H9 (cell line): ENCODE data around the gene SLC22A5. TPM values are rescaled to one million over a fixed set of nuclear protein-coding genes. Genes with fewer than 3 reads are reported as not detected.

Source experiments
- DNase-seq: peaks from one replicate; pipeline ENCODE4 v3.0.0-alpha.2; 2017
- H2AFZ ChIP-seq: one replicate; pipeline ENCODE4 v1.6.1; 2013; ENCODE audit warnings: mild to moderate bottlenecking, low read length, control low read depth, moderate library complexity
- H2AK5ac ChIP-seq: 2 replicates; pipeline ENCODE4 v1.6.1; 2013; ENCODE audit warnings: low read length, control low read depth, mixed read lengths; ENCODE audit not compliant: insufficient read length
- H2BK120ac ChIP-seq: one replicate; pipeline ENCODE4 v1.6.1; 2013; ENCODE audit warnings: low read depth, mild to moderate bottlenecking, low read length, control low read depth, inconsistent platforms; ENCODE audit not compliant: poor library complexity, severe bottlenecking
- H2BK12ac ChIP-seq: 2 replicates; pipeline ENCODE4 v1.6.1; 2013; ENCODE audit warnings: low read length, control low read depth, mixed read lengths, low read depth; ENCODE audit not compliant: insufficient read length
- H2BK15ac ChIP-seq: 2 replicates; pipeline ENCODE4 v1.6.1; 2013; ENCODE audit warnings: low read depth, low read length, control low read depth
- H2BK20ac ChIP-seq: one replicate; pipeline ENCODE4 v1.6.1; 2013; ENCODE audit warnings: low read depth, mild to moderate bottlenecking, low read length, control low read depth, inconsistent platforms; ENCODE audit not compliant: poor library complexity, severe bottlenecking
- H2BK5ac ChIP-seq: 2 replicates; pipeline ENCODE4 v1.6.1; 2013; ENCODE audit warnings: low read length, control low read depth, mixed read lengths; ENCODE audit not compliant: insufficient read length
- H3K14ac ChIP-seq: 2 replicates; pipeline ENCODE4 v1.6.1; 2013; ENCODE audit warnings: low read length, control low read depth; ENCODE audit not compliant: insufficient read depth
- H3K18ac ChIP-seq: 2 replicates; pipeline ENCODE4 v1.6.1; 2013; ENCODE audit warnings: low read depth, mild to moderate bottlenecking, mixed read lengths, low read length, control low read depth; ENCODE audit not compliant: insufficient read length
- H3K23ac ChIP-seq: 2 replicates; pipeline ENCODE4 v1.6.1; 2013; ENCODE audit warnings: low read length, control low read depth, mixed read lengths, low read depth; ENCODE audit not compliant: insufficient read length
- H3K23me2 ChIP-seq: 2 replicates; pipeline ENCODE4 v1.6.1; 2013; ENCODE audit warnings: low read depth, mild to moderate bottlenecking, mixed read lengths, low read length, control low read depth; ENCODE audit not compliant: insufficient read length, poor library complexity, severe bottlenecking
- H3K27ac ChIP-seq: 2 replicates; pipeline ENCODE4 v1.5.1; 2013; ENCODE audit warnings: low read length, control low read depth, mixed read lengths, low read depth; ENCODE audit not compliant: insufficient read length
- H3K27me3 ChIP-seq: 2 replicates; pipeline ENCODE4 v1.6.1; 2013; ENCODE audit warnings: low read length, control low read depth, inconsistent platforms; ENCODE audit not compliant: insufficient read depth
- H3K4ac ChIP-seq: 2 replicates; pipeline ENCODE4 v1.6.1; 2013; ENCODE audit warnings: low read depth, mild to moderate bottlenecking, control low read depth, inconsistent platforms, low read length, moderate library complexity
- H3K4me1 ChIP-seq: 2 replicates; pipeline ENCODE4 v1.6.1; 2013; ENCODE audit warnings: low read length, control low read depth, inconsistent platforms; ENCODE audit not compliant: insufficient read depth
- H3K4me2 ChIP-seq: 2 replicates; pipeline ENCODE4 v1.6.1; 2013; ENCODE audit warnings: low read length, control low read depth, mixed read lengths; ENCODE audit not compliant: insufficient read length, insufficient read depth
- H3K56ac ChIP-seq: 2 replicates; pipeline ENCODE4 v1.6.1; 2013; ENCODE audit warnings: low read depth, mild to moderate bottlenecking, mixed read lengths, low read length, control low read depth; ENCODE audit not compliant: insufficient read length
- H3K79me1 ChIP-seq: 2 replicates; pipeline ENCODE4 v1.6.1; 2013; ENCODE audit warnings: low read depth, mild to moderate bottlenecking, moderate library complexity, low read length, control low read depth, inconsistent platforms; ENCODE audit not compliant: insufficient read depth, poor library complexity, severe bottlenecking
- H3K79me2 ChIP-seq: 2 replicates; pipeline ENCODE4 v1.6.1; 2013; ENCODE audit warnings: low read length, control low read depth, inconsistent platforms; ENCODE audit not compliant: insufficient read depth
- H3K9ac ChIP-seq: 2 replicates; pipeline ENCODE4 v1.6.1; 2013; ENCODE audit warnings: low read length, control low read depth, mixed read lengths; ENCODE audit not compliant: insufficient read length; ENCODE audit errors: extremely low read depth
- H3K9me3 ChIP-seq: one replicate; pipeline ENCODE4 v1.6.1; 2013; ENCODE audit warnings: low read depth, low read length, inconsistent platforms; ENCODE audit not compliant: control insufficient read depth
- H3T11ph ChIP-seq: one replicate; pipeline ENCODE4 v1.6.1; 2013; ENCODE audit warnings: mild to moderate bottlenecking, low read length, control low read depth, inconsistent platforms
- H4K20me1 ChIP-seq: one replicate; pipeline ENCODE4 v1.6.1; 2013; ENCODE audit not compliant: control insufficient read depth, insufficient read length, insufficient read depth
- H4K5ac ChIP-seq: 2 replicates; pipeline ENCODE4 v1.6.1; 2013; ENCODE audit warnings: low read depth, mild to moderate bottlenecking, mixed read lengths, low read length, control low read depth; ENCODE audit not compliant: insufficient read length
- H4K8ac ChIP-seq: replicated peaks from 2 replicates; pipeline ENCODE4 v1.6.1; 2013; ENCODE audit warnings: low read length, control low read depth, mixed read lengths, low read depth; ENCODE audit not compliant: insufficient read length
- H4K91ac ChIP-seq: 2 replicates; pipeline ENCODE4 v1.6.1; 2013; ENCODE audit warnings: low read depth, mild to moderate bottlenecking, moderate library complexity, mixed read lengths, low read length, control low read depth; ENCODE audit not compliant: insufficient read length
- H3K27ac Mint-ChIP-seq, 3 experiments: 2 replicates in 2 of 3; 3 replicates in 1 of 3; pipeline ENCODE4 v1.8.0; 2020 to 2021; ENCODE audit warnings: mixed read lengths in 3 of 3, mild to moderate bottlenecking in 1 of 3, moderate library complexity in 1 of 3
- H3K27me3 Mint-ChIP-seq: 2 replicates; pipeline ENCODE4 v1.8.0; 2021; ENCODE audit warnings: low read depth, mild to moderate bottlenecking, moderate library complexity, mixed read lengths
- H3K36me3 Mint-ChIP-seq, 3 experiments: 2 replicates in 2 of 3; 3 replicates in 1 of 3; pipeline ENCODE4 v1.8.0; 2020 to 2021; ENCODE audit warnings: low read depth in 3 of 3, mixed read lengths in 3 of 3; ENCODE audit not compliant: insufficient read depth in 1 of 3
- H3K4me1 Mint-ChIP-seq, 2 experiments: 2 replicates each; pipeline ENCODE4 v1.8.0; 2020; ENCODE audit warnings: mixed read lengths in 2 of 2
- H3K4me3 Mint-ChIP-seq, 2 experiments: 2 replicates in 1 of 2; 3 replicates in 1 of 2; pipeline ENCODE4 v1.8.0; 2020 to 2021; ENCODE audit warnings: mild to moderate bottlenecking in 2 of 2, mixed read lengths in 2 of 2, moderate library complexity in 1 of 2
- H3K9me3 Mint-ChIP-seq, 2 experiments: 2 replicates in 1 of 2; 3 replicates in 1 of 2; pipeline ENCODE4 v1.8.0; 2020; ENCODE audit warnings: mild to moderate bottlenecking in 2 of 2, mixed read lengths in 2 of 2, moderate library complexity in 1 of 2
- WGBS: extraction: QIAGEN DNeasy Blood & Tissue Kit; methylation state at CpG from one replicate; pipeline ENCODE4 v1.1.7; 2013; ENCODE audit warnings: missing lambda C conversion rate, low lambda C conversion rate, mixed read lengths; ENCODE audit not compliant: insufficient read length; ENCODE audit errors: extremely low coverage; 5-methylcytosine and 5-hydroxymethylcytosine counted together
- total RNA-seq: library from RNA; stranded (reverse); gene quantifications from 2 replicates; pipeline ENCODE4 v1.2.1, GENCODE V29; 2021
- TF ChIP-seq, protein P1 (sequence below): fragments of 200-600 bp; sonication (generic); conservative IDR thresholded peaks from 3 replicates; pipeline ENCODE4 v1.8.0; 2021; ENCODE audit warnings: antibody characterized with exemption, mild to moderate bottlenecking

SLC22A5 gene
- total RNA-seq, 1 experiment from 2014 or later = 3.4 TPM

- no peak overlapping the region for H3K23ac ChIP-seq
- no peak overlapping the region for H3K27ac ChIP-seq
- H4K91ac ChIP-seq = no peak overlapping the region
- H3K4ac ChIP-seq = no peak overlapping the region
- Mint-ChIP-seq H3K9me3 (peaks cover 0 to 4% of the 10 kb centered on the region in 2 experiments; a peak in 2 of 5 replicates), H3K27ac (no peak overlapping the region), H3K4me1 (peaks cover 10 to 13% of the 10 kb centered on the region in 2 experiments), H3K4me3 (no peak overlapping the region), H3K36me3 (0 out of 7 replicates have a peak, but pooled peaks cover 0 to 4% (median 0%) of the 10 kb centered on the region in 3 experiments), H3K27me3 (peaks cover 24% of the 10 kb centered on the region)
- no peaks in the 10 kb centered on the region for H4K20me1 ChIP-seq
- no peak overlapping the region for H2AFZ ChIP-seq
- H3K4me1 ChIP-seq = no peaks in the 10 kb centered on the region
- no peaks in the 10 kb centered on the region for H3K27me3 ChIP-seq
- H2AK5ac ChIP-seq = no peak overlapping the region
- no peaks in the 10 kb centered on the region for H3K79me2 ChIP-seq
- no peak overlapping the region for H3K9ac ChIP-seq
- no peak overlapping the region for H2BK120ac ChIP-seq
- H3K79me1 ChIP-seq = no peaks in the 10 kb centered on the region
- no peak overlapping the region for H4K5ac ChIP-seq
- H3K56ac ChIP-seq = no peak overlapping the region
- H3K18ac ChIP-seq = no peak overlapping the region
- TF ChIP-seq, protein P1, sequence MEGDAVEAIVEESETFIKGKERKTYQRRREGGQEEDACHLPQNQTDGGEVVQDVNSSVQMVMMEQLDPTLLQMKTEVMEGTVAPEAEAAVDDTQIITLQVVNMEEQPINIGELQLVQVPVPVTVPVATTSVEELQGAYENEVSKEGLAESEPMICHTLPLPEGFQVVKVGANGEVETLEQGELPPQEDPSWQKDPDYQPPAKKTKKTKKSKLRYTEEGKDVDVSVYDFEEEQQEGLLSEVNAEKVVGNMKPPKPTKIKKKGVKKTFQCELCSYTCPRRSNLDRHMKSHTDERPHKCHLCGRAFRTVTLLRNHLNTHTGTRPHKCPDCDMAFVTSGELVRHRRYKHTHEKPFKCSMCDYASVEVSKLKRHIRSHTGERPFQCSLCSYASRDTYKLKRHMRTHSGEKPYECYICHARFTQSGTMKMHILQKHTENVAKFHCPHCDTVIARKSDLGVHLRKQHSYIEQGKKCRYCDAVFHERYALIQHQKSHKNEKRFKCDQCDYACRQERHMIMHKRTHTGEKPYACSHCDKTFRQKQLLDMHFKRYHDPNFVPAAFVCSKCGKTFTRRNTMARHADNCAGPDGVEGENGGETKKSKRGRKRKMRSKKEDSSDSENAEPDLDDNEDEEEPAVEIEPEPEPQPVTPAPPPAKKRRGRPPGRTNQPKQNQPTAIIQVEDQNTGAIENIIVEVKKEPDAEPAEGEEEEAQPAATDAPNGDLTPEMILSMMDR = no peak
- H2BK5ac ChIP-seq = no peak overlapping the region
- peaks cover 4% of the 10 kb centered on the region for H3K23me2 ChIP-seq
- no peak overlapping the region for H4K8ac ChIP-seq
- H3K9me3 ChIP-seq = no peaks in the 10 kb centered on the region
- H3K4me2 ChIP-seq = no peak overlapping the region
- H3T11ph ChIP-seq = no peak overlapping the region
- no CpG with 5 or more reads among the region's 3 CpGs for WGBS
- DNase-seq = no peak
- no peak overlapping the region for H2BK20ac ChIP-seq
- H2BK12ac ChIP-seq = no peak overlapping the region
- no peak overlapping the region for H2BK15ac ChIP-seq
- no peak overlapping the region for H3K14ac ChIP-seq
Measured at GRCh38 chr5:132407970-132408369, 38.5 kb downstream of the SLC22A5 start.
